ENCODE data around the gene FOXC1.

GRCh38 chr6:1598433-1598832 lies 11.3 kb upstream of the FOXC1 start:
- TF ChIP-seq, protein P1, sequence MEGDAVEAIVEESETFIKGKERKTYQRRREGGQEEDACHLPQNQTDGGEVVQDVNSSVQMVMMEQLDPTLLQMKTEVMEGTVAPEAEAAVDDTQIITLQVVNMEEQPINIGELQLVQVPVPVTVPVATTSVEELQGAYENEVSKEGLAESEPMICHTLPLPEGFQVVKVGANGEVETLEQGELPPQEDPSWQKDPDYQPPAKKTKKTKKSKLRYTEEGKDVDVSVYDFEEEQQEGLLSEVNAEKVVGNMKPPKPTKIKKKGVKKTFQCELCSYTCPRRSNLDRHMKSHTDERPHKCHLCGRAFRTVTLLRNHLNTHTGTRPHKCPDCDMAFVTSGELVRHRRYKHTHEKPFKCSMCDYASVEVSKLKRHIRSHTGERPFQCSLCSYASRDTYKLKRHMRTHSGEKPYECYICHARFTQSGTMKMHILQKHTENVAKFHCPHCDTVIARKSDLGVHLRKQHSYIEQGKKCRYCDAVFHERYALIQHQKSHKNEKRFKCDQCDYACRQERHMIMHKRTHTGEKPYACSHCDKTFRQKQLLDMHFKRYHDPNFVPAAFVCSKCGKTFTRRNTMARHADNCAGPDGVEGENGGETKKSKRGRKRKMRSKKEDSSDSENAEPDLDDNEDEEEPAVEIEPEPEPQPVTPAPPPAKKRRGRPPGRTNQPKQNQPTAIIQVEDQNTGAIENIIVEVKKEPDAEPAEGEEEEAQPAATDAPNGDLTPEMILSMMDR (IDR thresholded peaks at IDR 0.05; ENCODE audit: low read depth, low read length, poor library complexity, severe bottlenecking), result no peak
- TF ChIP-seq EZH2phosphoT487 (IDR thresholded peaks at IDR 0.05; ENCODE audit: borderline replicate concordance, low read length), result no peak
